Right atrium auricular region (tissue), 2 donors: Measurements from ENCODE around the gene CLDN5. TPM values are rescaled to one million over a fixed set of nuclear protein-coding genes. Genes with fewer than 3 reads are reported as not detected.

ENCODE experiments used
- DNase-seq: peaks from one replicate; pipeline ENCODE4 v3.0.0-alpha.2; 2019; ENCODE audit warnings: low spot score
- H3K27ac ChIP-seq, 2 donors: fragments of 200-600 bp; sonication (generic); 1 replicate in 1 of 2; 2 replicates in 1 of 2; pipeline ENCODE4 v1.5.1; 2016 to 2019
- H3K27me3 ChIP-seq, 2 donors: fragments of 200-600 bp; sonication (generic); one replicate each; pipeline versions ENCODE4 v1.5.1 to v1.6.0; 2017 to 2019
- H3K36me3 ChIP-seq: fragments of 200-600 bp; sonication (generic); one replicate; pipeline ENCODE4 v1.5.1; 2016
- H3K4me1 ChIP-seq, 2 donors: fragments of 200-600 bp; sonication (generic); one replicate each; pipeline versions ENCODE4 v1.5.1 to v1.6.0; 2017 to 2019
- H3K4me3 ChIP-seq, 2 donors: fragments of 200-600 bp; sonication (generic); 1 replicate in 1 of 2; 2 replicates in 1 of 2; pipeline ENCODE4 v1.5.1; 2017 to 2019; ENCODE audit warnings: mild to moderate bottlenecking in 1 of 2, moderate library complexity in 1 of 2
- H3K9me3 ChIP-seq, 2 donors: fragments of 200-600 bp; sonication (generic); one replicate each; pipeline ENCODE4 v1.5.1; 2019
- total RNA-seq, 2 donors: library from RNA; depleted of rRNA; stranded (reverse); fragments of >200 nt; gene quantifications; one replicate each; pipeline ENCODE4 v1.1.0, GENCODE V29; 2016
- TF ChIP-seq, protein P1 (sequence below), 2 donors: fragments of 200-600 bp; sonication (generic); IDR thresholded peaks; one replicate each; pipeline ENCODE4 v1.5.1; 2019; ENCODE audit warnings: antibody characterized with exemption in 2 of 2

The CLDN5 gene
- total RNA-seq, 2 donors from 2014 or later, result 16.7 to 44.3 TPM

- peak overlapping the region; percentile 89 to 96 for H3K27ac ChIP-seq
- H3K9me3 ChIP-seq, result no peaks in the 10 kb centered on the region
- DNase-seq, result no peak
- no peaks in the 10 kb centered on the region for H3K27me3 ChIP-seq
- peaks cover 28% of the 10 kb centered on the region for H3K36me3 ChIP-seq
- H3K4me1 ChIP-seq, result peaks cover 0 to 22% of the 10 kb centered on the region in 2 donors
- peak overlapping the region; percentile 84 to 97 for H3K4me3 ChIP-seq
- TF ChIP-seq, protein P1, sequence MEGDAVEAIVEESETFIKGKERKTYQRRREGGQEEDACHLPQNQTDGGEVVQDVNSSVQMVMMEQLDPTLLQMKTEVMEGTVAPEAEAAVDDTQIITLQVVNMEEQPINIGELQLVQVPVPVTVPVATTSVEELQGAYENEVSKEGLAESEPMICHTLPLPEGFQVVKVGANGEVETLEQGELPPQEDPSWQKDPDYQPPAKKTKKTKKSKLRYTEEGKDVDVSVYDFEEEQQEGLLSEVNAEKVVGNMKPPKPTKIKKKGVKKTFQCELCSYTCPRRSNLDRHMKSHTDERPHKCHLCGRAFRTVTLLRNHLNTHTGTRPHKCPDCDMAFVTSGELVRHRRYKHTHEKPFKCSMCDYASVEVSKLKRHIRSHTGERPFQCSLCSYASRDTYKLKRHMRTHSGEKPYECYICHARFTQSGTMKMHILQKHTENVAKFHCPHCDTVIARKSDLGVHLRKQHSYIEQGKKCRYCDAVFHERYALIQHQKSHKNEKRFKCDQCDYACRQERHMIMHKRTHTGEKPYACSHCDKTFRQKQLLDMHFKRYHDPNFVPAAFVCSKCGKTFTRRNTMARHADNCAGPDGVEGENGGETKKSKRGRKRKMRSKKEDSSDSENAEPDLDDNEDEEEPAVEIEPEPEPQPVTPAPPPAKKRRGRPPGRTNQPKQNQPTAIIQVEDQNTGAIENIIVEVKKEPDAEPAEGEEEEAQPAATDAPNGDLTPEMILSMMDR (IDR thresholded peaks at IDR 0.05), result peak in 1 of 2 donors; percentile 34
Observed at GRCh38 chr22:19477321-19478044, 46.7 kb downstream of the CLDN5 start.

DNA sequence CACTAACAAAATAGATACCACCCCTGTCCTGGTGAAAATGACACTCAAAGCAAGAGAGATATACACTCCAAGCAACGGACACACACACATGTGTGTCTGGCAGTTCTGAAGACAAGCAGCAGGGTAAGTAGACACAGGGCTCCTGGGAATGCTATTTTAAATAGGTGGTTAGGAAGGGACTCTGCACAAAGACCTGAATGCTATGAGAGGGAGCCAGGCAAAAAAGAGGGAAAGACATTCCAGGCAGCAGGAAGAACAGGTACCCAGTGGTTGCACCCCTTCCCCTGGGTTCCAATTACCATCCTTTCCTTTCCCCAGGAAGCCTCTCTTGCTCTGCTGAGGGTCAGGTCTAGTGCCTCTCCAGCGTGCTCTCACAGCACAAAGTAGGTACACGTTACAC lies 48.2 kb downstream of the CLDN5 start:
- Histone ChIP-seq H3K27me3 (no peaks in the 10 kb centered on the region), H3K4me3 (no peak overlapping the region), H3K4me1 (peaks cover 0 to 22% of the 10 kb centered on the region in 2 donors), H3K9me3 (no peaks in the 10 kb centered on the region), H3K27ac (no peak overlapping the region), H3K36me3 (peaks cover 43% of the 10 kb centered on the region)
- no peak for DNase-seq
- TF ChIP-seq, protein P1 (IDR thresholded peaks at IDR 0.05), result no peak

DNA sequence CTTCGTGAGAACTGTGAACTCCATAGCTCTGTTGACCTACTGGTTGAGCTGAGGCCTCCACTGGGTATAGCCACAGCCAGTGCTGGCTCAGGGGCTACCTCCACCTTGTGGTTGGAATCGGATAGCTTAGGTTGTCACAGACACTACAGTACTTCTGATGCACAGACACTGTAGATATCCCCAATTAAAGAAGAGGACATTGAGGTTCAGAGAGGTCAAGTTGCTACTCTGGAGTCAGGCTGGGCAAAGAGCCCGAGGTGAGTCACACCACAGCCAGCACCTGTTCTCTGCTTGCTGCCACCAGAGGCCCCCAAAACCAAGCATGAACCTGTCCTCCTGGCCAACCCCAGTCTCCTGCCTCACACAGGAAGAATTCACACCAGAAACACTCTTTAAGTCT lies 50.6 kb downstream of the CLDN5 start:
- TF ChIP-seq, protein P1 (IDR thresholded peaks at IDR 0.05), result no peak
- H3K36me3 ChIP-seq, result peaks cover 67% of the 10 kb centered on the region
- no peak for DNase-seq
- H3K4me3 ChIP-seq, result no peak overlapping the region
- peaks cover 0 to 15% of the 10 kb centered on the region in 2 donors for H3K4me1 ChIP-seq
- H3K9me3 ChIP-seq, result no peaks in the 10 kb centered on the region
- no peak overlapping the region for H3K27ac ChIP-seq
- no peaks in the 10 kb centered on the region for H3K27me3 ChIP-seq

Other genes starting within 250 kb of the CLDN5 start
- gene CLTCL1, start 232.7 kb downstream of the CLDN5 start, total RNA-seq, result 10 to 100 TPM; 19.1 to 29.7 TPM
- 10 to 100 TPM in 1 of 2 donors, 1 to 10 TPM in 1; 9.8 to 15.7 TPM for gene HIRA, start 92.7 kb downstream of the CLDN5 start, total RNA-seq
- gene MRPL40, start 91.9 kb downstream of the CLDN5 start, total RNA-seq, result 10 to 100 TPM; 31.9 to 40.9 TPM
- gene C22orf39, start 76.7 kb downstream of the CLDN5 start, total RNA-seq, result 10 to 100 TPM; 61.0 to 68.7 TPM
- 10 to 100 TPM; 22.7 to 33.8 TPM for gene UFD1, start 45.2 kb downstream of the CLDN5 start, total RNA-seq
- 1 to 10 TPM in 1 of 2 donors, not detected in 1; 3.3 TPM for gene CDC45, start 44.5 kb downstream of the CLDN5 start, total RNA-seq
- 100 to 1,000 TPM; 162 to 287 TPM for gene SEPTIN5, start 190.1 kb upstream of the CLDN5 start, total RNA-seq
- gene GP1BB, start 199.1 kb upstream of the CLDN5 start, total RNA-seq, result 10 to 100 TPM; 25.8 to 34.7 TPM
- under 1 TPM in 1 of 2 donors, not detected in 1; 0.24 TPM for gene TBX1, start 236.4 kb upstream of the CLDN5 start, total RNA-seq